Measurements from ENCODE around the gene CCDC69.

Gene CCDC69

DNA sequence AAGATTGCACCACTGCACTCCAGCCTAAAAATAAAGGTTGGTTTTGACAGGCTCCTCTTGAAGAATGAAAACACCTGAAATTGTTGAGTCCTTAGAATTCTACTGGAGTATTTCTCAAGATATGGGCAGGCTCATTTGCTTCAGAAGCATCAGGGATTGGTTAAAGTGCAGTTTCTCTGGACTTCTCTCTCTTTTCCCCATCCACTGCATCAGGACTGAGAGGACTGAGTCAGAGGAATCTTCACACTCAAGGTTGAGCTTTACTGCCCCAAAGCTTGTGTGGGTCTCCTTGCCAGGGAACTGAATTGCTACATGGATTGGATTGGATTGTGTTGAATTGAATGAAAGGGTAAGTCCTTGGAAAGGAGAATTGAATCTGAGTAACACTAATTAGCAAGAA lies 7.5 kb upstream of the CCDC69 start:
- TF ChIP-seq, protein P1, sequence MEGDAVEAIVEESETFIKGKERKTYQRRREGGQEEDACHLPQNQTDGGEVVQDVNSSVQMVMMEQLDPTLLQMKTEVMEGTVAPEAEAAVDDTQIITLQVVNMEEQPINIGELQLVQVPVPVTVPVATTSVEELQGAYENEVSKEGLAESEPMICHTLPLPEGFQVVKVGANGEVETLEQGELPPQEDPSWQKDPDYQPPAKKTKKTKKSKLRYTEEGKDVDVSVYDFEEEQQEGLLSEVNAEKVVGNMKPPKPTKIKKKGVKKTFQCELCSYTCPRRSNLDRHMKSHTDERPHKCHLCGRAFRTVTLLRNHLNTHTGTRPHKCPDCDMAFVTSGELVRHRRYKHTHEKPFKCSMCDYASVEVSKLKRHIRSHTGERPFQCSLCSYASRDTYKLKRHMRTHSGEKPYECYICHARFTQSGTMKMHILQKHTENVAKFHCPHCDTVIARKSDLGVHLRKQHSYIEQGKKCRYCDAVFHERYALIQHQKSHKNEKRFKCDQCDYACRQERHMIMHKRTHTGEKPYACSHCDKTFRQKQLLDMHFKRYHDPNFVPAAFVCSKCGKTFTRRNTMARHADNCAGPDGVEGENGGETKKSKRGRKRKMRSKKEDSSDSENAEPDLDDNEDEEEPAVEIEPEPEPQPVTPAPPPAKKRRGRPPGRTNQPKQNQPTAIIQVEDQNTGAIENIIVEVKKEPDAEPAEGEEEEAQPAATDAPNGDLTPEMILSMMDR (conservative IDR thresholded peaks at IDR 0.05; ENCODE audit: low read depth, low read length): no peak
- no peak for DNase-seq (ENCODE audit: low read depth)

DNA sequence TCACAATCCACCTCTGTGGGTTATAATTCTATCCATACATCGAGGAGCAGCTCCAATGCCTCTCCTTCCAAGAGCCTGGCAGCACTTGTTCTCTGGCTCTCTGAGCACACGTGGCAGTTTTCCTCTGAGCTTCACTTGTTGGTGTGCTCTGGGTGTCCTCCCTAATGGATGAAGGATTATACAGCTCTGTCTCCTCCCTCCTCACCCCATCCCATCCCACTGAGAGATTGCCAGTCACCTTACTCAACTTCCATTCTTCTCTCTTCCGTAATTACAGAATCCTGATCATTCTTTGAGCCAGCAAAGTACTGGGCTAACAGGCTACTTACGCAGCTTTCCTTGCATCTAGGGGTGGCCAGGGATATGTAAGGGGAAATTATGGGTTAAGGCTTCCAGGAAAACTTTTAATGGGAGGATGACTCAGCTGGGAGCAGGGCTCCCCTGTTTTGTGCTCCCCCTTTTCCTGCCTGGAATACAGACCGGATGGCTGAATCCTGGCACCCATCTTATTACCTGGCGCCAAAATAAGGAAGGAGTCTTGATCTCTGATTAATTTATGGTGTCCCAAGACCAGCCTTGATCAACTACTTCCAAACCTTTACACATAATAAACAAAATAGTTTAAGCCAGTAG lies 6.3 kb upstream of the CCDC69 start:
- TF ChIP-seq, protein P1 (conservative IDR thresholded peaks at IDR 0.05; ENCODE audit: low read depth, low read length): no peak
- no peak overlapping the region for H3K4me3 ChIP-seq (ENCODE audit: low read depth, low read length)
- DNase-seq (ENCODE audit: low read depth): no peak

More for the DNA sequence above, 7.5 kb upstream of the CCDC69 start:
- no peak overlapping the region for H3K4me3 ChIP-seq (ENCODE audit: low read depth, low read length)

GRCh38 chr5:151228986-151229385 lies 5.1 kb upstream of the CCDC69 start:
- no peak for DNase-seq (ENCODE audit: low read depth)
- TF ChIP-seq, protein P1 (conservative IDR thresholded peaks at IDR 0.05; ENCODE audit: low read depth, low read length): no peak
- H3K4me3 ChIP-seq (ENCODE audit: low read depth, low read length): no peak overlapping the region

- no peak overlapping the region for H3K4me3 ChIP-seq (ENCODE audit: low read depth, low read length)
- peak; percentile 65 for DNase-seq (ENCODE audit: low read depth)
- TF ChIP-seq, protein P1 (conservative IDR thresholded peaks at IDR 0.05; ENCODE audit: low read depth, low read length): no peak
Measured at GRCh38 chr5:151227918-151228447, 4.1 kb upstream of the CCDC69 start.

- DNase-seq (ENCODE audit: low read depth): no peak
- no peak overlapping the region for H3K4me3 ChIP-seq (ENCODE audit: low read depth, low read length)
- TF ChIP-seq, protein P1 (conservative IDR thresholded peaks at IDR 0.05; ENCODE audit: low read depth, low read length): no peak
Measured at GRCh38 chr5:151225475-151225874, 1.6 kb upstream of the CCDC69 start.

GRCh38 chr5:151225071-151225470 lies 1.2 kb upstream of the CCDC69 start:
- TF ChIP-seq, protein P1 (conservative IDR thresholded peaks at IDR 0.05; ENCODE audit: low read depth, low read length): no peak
- no peak overlapping the region for H3K4me3 ChIP-seq (ENCODE audit: low read depth, low read length)
- no peak for DNase-seq (ENCODE audit: low read depth)

GRCh38 chr5:151224372-151224771 lies 480 bp upstream of the CCDC69 start:
- H3K4me3 ChIP-seq (ENCODE audit: low read depth, low read length): no peak overlapping the region
- DNase-seq (ENCODE audit: low read depth): no peak
- TF ChIP-seq, protein P1 (conservative IDR thresholded peaks at IDR 0.05; ENCODE audit: low read depth, low read length): no peak
